Kidney capillary endothelial cell (primary cell): ENCODE measurements around the gene KCNK3.
"Not testable (repeated sequence)": the region's sequence is repeated elsewhere in the genome, so short reads cannot be mapped to it uniquely, and the experiment has no call there.

Source experiments
- DNase-seq: peaks from one replicate; pipeline ENCODE4 v3.0.0-alpha.2; 2018; ENCODE audit warnings: low spot score

Gene KCNK3

DNA sequence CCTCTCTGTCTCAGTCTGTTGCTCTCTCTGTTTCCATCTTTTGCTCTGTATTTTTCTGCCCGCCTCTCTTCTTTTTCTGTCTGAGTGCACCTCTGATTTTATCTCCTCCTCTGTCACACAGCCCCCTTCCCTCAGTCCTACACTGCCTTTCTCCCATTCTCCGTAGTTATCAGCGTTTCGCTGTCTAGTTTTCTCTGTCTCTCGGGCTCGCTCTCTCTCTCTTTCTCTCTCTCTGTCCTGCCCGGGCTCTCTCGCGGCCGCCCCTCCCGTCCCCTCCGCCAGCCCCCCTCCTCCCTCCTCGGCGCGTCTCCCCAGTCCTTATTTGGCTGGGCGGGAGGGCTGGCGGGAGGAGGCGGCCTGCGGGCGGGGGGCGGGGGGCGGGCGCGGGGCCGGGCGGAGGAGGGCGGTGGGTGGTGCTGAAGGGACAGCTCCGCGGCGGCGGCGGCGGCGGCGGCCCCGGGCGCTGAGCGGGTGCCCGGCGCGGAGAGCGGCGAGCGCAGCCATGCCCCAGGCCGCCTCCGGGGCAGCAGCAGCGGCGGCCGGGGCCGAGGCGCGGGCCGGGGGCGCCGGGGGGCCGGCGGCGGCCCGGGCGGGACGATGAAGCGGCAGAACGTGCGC is at the start of gene KCNK3:
KCNK3 (plus strand) TSS at position 444 of the 618 bp plus-strand sequence; CDS start at position 598, 154 bp downstream.
- no peak for DNase-seq

DNA sequence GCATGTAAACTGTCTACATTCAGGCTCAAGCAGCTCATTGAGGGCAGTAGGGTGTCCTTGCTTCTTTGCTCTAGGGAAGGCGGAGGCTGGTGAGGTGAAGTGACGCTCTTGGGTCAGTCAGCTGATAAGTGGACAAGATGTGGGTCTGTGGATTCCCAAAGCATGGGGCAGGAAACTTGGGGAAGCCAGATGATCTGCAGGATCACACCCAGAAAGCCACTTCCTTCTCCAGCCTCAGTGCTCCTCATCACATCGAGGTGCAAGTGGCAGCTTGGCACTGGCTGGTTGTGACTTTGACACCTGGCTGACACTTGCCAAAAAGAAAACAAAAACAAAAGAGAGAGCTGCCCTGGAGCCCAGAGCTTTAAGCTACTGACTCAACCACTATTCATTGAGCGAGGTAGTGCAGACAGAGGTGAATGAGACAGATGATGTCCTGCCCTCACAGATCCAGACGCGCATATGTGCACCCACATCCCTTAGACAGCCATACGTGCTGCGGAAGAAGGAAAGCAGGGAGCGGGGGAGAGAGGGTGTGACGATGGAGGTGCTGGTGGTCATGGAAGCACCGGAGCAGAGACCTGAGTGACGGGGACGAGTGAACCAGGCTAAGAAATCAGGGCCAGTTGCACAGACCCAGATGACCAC is 48.2 kb upstream of the KCNK3 start:
- DNase-seq, result no peak

- no peak for DNase-seq
These were observed 46.8 kb upstream of the KCNK3 start for GRCh38 chr2:26645762-26646161.

GRCh38 chr2:26646986-26647672 is 45.4 kb upstream of the KCNK3 start:
- DNase-seq, result no peak

DNA sequence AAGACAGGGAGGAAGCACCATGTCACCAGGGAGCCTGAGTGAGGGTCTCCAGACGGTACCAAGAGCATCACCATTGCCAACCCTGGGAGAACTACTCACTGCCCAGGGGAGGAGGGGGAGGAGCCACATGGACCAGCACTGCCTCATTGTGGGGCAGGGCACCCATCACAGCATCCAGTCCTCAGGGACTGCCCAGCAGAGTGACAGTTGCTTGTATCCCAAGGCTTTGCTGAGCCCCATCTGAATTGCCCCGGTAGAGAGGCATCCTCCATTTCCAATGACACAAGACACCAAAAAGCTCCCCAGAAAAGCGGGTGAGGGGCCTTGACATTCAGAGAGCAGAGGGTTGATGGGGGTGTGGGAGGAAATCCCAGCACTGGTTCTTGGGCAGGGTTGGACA is 44.5 kb upstream of the KCNK3 start:
- no peak for DNase-seq

DNA sequence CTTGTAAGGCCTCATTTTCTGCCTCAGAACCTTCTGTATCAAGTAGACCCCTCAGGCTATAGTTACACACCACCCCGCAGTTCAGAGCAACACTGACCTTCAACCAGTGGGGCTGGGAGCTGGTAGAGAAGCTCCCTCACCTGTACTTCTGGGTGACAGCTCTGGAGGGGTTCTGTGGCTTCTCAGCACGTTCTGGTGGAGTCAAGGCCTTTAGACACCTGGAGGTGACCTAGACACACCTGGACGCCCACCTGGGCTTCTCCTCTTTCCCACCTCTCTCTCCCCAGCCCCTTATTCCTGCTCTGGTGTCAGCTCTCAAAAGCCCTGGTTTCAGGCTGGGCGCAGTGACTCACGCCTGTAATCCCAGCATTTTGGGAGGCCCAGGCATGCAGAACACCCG is 44.0 kb upstream of the KCNK3 start:
- DNase-seq, result no peak

DNA sequence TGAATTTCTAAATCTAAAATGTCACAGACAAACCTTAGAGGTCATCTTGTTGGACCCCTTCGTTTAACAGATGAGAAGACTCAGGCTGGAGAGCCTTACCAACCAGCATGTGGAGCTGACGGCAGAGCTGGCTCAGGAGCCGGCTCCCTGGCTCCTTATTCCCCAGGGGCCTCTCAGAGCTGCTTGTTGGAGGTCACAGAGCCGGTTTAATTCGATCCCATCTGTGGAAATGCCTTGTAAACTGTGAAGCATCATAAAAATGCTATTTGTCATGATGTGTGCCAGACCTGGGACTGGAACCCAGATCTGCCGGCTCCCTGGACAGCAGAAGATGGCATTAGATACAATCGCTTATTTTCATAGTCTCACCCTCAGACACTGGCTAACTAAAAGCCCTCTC is 43.2 kb upstream of the KCNK3 start:
- DNase-seq, result no peak

- DNase-seq, result no peak
These were observed 42.4 kb upstream of the KCNK3 start for GRCh38 chr2:26649992-26650712.

GRCh38 chr2:26650713-26651469 is 41.6 kb upstream of the KCNK3 start:
- DNase-seq, result no peak

- no peak for DNase-seq
These were observed 41.1 kb upstream of the KCNK3 start for GRCh38 chr2:26651470-26651771.

GRCh38 chr2:26651799-26652198 is 40.7 kb upstream of the KCNK3 start:
- DNase-seq, result no peak

- no peak for DNase-seq
These were observed 40.0 kb upstream of the KCNK3 start for GRCh38 chr2:26652361-26653041.

GRCh38 chr2:26653207-26654060 is 39.1 kb upstream of the KCNK3 start:
- DNase-seq, result no peak

- DNase-seq, result no peak
These were observed 38.5 kb upstream of the KCNK3 start for GRCh38 chr2:26654061-26654340.

GRCh38 chr2:26655120-26655519 is 37.4 kb upstream of the KCNK3 start:
- not testable (repeated sequence) for DNase-seq

GRCh38 chr2:26655611-26656195 is 36.8 kb upstream of the KCNK3 start:
- DNase-seq, result no peak

DNA sequence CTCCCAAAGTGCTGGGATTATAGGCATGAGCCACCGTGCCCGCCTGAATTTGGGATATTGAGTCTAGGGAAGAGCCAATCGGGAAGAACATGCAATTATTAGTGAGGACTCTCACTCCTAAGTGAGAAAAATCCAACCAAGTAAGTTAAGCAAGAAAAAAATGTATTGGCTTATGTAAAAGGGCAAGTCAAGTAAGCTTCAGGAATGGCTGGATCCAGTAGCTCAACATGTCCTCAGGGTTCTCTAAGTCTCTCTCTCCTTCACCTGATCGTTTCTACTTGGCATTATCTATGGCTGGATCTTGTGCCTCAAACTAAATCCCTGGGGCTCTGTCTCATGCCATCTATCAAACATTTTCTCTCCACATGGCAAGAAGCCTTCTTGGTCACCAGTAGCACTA is 35.3 kb upstream of the KCNK3 start:
- DNase-seq, result no peak

DNA sequence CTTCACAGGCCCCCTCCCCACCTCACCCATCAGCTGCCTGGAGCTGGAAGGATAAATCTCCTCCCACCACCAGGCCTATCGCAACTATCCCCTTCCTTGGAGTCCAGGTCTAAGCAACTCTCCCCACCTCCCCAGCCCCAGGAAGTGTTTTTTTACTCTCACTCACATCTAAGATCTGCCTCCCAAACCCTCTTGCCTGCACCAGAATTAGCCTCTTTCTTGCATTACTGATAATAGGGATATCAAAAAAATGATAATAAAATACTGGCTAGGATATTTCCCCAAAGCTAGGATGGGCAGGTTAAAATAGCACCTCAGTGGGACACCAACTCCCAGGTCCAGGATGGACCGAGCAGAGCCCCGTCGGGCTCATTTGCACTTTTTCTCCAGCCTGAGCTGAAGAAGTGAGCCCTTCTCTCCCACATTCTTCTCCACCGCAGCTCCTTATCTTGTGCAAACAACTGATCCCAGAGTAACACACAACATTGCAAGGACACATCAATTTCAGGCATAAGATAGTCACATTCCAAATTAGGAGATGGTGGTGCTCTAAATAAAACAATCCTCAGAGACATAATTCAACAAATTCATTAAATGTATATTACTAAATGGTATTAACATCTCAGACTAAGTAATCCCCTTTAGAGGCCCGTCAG is 33.7 kb upstream of the KCNK3 start:
- DNase-seq, result no peak

- DNase-seq, result no peak
These were observed 32.1 kb upstream of the KCNK3 start for GRCh38 chr2:26660363-26660962.

- not testable (repeated sequence) for DNase-seq
These were observed 27.2 kb upstream of the KCNK3 start for GRCh38 chr2:26665296-26665695.
